HG02840 (cell line): ENCODE results near the gene SNX9.
"Not testable (repeated sequence)": the region's sequence is repeated elsewhere in the genome, so short reads cannot be mapped to it uniquely, and the experiment has no call there.

ENCODE experiments used
- ATAC-seq: cut with Tn5 transposase; IDR thresholded peaks from one replicate; pipeline ENCODE4 v1.9.1; 2021; ENCODE audit warnings: mild to moderate bottlenecking, moderate library complexity, moderate number of reproducible peaks; ENCODE audit not compliant: unreplicated experiment, low FRiP score

Gene SNX9

DNA sequence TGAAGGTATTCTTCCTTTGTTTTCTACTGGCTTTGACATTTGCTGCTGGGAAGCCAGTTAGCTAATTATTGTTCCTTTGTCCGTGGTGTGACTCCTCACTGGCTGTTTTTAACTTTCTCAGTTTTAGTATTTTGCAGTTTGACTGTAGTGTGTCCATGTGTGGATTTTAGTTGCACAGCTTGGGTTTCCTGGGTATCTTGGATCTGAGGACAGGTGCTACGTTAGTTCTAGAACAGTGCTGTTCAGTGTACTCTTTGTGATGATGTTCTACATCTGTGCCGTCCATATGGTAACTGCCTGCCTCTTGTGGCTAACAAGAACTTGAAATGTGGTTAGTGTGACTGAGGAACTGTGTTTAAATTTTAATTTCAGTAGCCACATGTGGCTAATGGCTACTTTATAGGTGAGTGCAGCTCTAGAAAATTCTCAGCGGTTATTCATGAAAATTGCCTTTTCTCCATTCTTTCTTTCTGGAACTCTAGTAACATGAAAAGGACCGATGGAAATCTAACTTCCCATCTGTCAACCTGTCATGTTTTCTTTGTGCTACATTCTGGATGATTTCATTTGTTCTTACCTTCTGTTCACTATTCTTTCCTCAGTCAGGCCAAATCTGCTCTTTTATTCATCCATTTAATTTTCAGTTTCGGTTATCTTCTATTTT lies 7.4 kb downstream of the SNX9 start:
- peak; percentile 88 for ATAC-seq

DNA sequence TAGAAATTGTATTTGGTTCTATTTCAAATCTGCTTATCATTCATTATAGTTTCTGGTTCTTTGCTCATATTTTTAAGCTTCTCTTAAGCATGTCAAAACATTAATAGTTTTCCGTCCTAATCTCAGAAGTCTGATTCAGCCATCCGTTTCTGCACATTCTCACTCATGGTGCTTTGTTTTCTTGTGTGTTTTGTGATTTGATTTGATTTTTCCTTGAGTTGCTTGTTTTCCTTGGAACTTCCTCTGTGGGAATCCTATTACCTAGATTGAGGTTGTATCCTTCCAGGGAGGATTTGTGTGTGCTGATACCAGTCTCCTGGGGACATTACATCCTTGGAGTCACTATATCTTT lies 7.9 kb downstream of the SNX9 start:
- peak; percentile 13 for ATAC-seq

DNA sequence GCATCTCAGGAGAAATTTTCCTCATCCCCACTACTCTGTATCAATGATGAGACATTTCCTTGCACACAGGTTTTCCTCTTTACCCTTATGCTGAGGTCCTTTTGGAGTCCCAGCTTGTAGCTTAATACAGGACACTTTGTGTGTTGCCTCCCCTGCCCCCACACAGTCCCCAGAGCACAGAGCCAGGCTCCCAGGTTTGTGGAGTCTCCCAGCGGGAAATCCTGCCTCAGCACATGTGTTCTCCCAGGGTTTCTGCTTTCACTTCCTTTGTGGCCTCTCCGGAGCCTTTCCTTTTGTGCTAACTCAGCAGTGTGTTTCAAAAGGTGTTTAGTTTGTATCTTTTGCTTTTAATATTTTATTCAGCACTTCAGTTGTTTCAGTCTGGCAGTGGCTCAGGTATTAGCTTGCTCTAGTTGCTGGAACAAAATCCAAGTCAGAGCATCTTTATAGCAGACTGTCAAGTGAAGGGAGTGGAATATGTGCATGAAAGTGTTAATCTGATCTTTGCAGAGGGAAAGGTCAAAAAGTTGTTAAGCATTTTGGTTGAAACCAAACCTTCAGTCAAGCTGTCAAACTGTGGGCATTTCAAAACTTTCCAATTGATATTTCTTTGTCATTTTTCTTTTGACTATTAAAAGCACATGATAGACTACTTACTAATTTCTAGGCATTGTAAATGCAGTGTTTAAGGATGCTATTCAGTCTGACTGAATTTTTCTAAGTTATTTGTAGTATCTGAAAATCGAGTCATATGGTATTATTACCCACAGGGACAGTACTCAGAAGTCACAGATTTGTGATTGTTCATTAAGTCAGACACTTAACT lies 8.6 kb downstream of the SNX9 start:
- ATAC-seq = no peak

DNA sequence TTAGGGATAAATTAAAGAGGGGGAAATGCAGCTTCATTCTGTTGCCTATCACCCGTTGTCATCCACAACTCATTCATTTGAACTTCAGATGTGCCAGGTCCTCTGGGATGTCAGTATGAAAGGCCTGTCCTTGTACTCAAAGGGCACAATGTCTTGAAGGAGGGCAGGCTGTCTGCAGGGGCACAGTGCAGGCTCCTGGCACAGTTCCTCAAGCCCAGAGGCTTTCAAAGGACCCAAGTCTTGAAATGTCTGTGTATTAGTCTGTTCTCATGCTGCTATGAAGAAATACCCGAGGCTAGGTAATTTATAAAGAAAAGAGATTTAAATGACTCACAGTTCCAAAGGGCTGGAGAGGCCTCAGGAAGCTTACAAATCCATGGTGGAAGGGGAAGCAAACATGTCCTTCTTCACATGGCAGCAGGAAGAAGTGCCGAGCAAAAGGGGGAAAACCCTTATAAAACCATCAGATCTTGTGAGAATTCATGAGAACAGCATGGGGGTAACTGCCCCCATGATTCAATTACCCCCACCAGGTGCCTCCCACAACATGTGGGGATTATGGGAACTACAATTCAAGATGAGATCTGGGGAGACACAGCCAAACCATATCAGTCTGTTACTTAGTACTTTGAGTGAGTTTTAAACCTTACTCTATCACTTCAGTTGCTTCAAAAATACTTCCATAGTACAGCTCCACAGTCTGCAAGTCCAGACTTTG lies 9.4 kb downstream of the SNX9 start:
- no peak for ATAC-seq

DNA sequence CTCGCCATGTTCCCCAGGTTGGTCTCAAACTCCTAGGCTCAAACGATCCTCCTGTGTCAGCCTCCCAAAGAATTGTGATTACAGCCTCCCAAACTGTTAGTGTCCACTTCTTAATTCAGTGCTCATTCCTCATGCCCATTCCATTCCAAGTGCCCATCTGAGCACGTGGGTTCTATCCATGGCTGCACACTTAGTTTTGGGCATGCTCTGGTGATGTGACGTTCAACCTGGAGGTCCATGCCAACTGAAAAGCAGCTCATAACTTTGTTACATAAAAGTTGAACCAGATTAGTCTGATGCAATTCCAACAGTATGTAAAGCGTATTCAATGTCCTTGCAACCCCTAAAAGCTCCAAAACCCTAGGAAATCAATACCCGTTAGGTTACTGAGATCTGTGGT lies 11.5 kb downstream of the SNX9 start:
- ATAC-seq = no peak

DNA sequence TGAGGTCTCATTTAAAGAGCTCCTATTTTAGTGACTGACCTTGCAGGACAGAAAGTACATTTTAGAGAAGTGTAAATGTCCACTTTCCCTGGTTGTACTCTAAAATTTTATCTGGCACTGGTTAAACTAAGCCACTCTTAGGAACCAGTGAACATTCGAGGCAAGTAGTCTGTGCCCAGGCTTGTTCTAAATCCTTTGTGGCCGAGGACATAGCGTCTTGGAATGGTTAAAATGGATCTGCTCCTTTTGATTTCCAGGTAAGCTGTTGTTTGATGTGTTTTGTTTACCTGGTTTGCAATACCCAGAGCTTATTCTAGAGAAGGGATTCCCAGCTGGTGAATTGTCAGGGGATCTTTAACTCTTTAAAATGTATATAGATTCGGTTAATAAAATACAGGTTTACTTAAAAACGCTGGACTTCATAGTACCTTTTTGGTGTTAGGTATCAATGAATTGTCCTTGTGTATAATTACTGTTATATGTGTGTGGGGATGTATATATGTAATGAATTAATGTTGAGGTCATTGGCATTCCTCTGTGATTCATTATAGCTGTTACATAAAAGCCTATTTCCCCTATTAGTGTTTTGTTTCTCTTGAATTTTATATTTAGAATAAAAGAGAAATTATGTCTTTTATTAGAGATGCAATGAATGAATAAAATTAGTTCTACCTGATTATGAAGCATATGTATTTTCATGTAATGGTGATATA lies 15.8 kb downstream of the SNX9 start:
- no peak for ATAC-seq

DNA sequence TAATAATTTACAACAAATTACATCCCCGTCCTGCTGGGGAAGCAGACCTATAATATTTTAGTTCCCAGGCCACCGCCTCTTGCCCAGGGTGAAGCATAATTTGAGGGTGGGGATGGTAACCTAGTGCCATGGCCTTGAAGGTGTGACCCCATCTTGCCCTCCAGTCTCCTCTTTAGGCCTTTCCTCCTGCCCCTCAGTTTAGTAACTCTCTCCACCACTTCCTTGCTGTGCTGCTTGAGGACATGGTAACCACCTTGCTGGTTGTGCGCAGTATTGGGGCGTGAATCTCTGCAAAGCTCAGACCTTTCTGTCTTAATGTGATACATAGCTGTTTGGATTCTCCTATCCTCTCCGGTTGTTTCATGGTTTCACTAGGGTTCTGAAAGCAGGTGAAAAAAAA lies 16.6 kb downstream of the SNX9 start:
- ATAC-seq = no peak

DNA sequence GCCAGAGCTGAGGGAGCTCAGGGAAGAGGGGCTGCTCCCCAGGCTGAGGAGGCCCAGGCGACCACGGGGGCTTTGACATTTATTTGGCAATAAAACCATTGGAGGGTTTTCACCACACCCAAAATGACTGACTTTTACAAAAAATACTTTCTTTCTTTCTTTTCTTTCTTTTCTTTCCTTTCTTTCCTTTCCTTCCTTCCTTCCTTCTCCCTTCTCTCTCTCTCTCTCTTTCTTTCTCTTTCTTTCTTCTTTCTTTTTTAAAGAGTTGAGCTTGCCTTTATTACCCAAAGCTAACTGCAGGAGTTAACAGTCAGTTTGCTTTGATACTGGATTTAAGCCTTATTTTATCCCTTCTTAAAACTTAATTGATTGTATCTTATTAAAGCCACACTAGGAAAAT lies 17.2 kb downstream of the SNX9 start:
- ATAC-seq = no peak

DNA sequence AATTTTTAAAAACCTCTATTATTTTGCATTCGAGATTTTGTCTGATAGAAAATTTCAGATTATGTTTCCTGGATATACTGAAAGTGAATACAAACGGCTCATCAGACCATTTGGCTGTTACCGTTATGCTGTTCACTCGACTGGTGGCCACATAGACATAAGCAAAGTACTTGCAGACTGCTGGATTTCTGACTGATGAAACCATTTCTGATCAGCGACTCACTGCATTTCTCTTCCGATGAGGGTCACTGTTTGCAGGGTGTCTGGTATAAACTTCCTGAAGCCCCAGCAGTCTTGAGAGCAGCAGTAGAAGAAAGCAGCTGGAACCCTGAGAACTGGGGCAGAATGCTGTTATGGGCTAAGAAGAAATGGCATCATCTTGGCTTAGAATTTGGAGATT lies 17.7 kb downstream of the SNX9 start:
- ATAC-seq = no peak

DNA sequence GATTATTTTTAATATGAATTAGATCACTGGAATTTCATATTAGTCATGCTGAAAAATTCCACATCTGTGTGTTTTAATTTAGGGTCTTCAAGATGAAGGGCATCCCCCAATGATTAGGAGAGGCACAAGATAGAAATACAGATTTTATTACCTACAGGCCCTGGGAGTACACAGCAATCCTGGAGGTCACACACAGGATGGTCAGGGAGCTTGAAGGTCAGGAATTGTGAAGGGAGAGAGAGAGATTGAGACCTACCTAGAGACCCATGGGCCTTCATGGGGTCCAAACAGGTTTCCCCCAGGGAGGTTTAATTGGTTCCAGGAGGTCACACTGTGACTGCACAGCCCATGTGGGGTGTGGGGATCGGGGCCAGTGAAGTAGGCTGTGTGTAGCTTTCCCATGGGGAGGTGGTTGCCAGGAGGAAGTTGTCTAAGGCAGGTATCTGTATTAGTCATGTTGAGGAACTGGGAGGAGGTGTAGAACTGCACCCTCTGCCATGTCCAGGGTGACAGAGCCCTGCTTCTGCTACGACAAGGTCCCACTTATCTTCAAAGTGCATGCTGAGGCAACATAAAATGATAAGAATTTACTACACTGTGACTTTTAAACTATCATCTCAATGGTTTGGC lies 18.3 kb downstream of the SNX9 start:
- ATAC-seq = peak; percentile 88

DNA sequence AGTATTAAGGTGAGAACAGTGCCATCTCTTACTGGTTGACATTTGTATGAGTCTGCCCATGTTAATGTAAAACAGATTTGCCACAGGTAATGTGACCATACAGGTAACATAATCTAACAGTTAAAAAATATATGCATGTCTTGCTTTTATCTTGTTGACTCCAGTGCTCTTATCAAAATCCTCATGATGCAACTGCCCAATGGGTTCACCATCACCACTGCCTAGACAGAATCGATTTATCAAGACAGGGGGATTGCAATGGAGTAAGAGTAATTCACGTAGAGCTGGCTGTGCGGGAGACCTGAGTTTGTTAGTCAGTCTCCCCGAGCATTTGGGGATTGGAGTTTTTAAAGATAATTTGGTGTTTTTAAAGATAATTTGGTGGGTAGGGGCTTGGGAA lies 19.2 kb downstream of the SNX9 start:
- no peak for ATAC-seq

DNA sequence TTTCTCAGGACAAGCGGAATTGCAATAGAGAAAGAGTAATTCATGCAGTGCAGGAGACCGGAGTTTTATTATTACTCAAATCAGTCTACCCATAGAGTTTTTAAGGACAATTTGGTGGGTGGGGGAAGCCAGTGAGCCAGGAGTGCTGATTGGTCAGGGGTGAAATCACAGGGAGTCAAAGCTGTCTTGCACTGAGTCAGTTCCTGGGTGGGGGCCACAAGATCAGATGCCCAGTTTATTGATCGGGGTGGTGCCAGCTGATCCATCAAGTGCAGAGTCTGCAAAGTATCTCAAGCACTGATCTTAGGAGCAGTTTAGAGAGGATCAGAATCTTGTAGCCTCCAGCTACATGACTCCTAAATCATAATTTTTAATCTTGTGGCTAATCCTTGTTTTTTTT lies 21.1 kb downstream of the SNX9 start:
- ATAC-seq = not testable (repeated sequence)

DNA sequence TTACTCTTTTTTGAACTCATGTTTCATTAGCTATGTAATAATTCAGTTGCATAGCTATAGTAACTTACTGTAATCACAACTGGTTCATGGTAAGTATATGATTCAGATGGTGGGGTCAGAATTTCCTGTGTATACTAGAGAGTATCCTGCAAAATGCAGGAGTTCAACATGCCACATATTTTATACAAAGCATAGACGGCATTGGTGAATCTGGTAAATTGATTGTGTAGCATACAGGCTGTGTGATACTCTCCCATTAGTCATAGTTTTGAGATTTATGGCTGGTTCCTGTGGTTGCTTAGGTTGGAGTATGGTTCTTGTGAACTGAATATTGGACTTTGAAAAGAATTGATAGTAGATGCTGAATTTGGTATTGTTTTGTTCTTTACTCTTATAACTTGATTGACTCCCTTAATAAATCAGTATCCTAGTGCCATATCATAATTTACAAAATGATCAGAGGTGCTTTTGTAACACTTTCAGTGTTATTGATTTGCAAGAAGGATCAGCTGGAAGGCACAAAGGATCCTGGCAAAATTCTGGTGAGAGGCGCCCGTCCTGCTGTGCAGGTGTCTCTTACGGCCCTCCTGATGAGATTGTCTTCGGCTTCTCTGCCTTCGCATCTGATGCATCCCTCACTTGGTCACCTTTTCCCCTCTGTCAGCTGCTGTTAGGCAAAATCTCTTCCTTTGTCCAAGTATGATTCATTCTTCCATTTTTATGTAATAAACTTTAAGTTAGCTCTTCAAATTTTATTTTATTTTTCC lies 22.6 kb downstream of the SNX9 start:
- ATAC-seq = no peak

DNA sequence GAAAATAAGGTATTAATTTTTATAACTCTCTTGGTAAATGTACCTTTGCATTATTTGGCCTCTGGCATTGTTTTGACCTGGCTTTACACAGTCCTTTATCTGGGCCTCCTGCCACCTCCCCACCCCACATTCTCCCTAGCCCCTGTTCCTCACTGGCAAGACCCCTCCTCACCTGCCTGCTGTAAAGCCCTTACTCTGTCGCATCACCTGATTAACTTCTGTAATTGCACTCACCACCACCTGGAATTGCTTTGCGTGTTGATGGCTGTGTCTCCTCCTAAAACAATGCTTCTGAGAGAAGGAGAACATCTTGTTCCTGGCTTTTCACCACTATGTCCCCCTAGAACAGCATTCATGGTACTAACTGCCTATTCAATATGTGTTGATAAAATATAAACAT lies 24.8 kb downstream of the SNX9 start:
- no peak for ATAC-seq

DNA sequence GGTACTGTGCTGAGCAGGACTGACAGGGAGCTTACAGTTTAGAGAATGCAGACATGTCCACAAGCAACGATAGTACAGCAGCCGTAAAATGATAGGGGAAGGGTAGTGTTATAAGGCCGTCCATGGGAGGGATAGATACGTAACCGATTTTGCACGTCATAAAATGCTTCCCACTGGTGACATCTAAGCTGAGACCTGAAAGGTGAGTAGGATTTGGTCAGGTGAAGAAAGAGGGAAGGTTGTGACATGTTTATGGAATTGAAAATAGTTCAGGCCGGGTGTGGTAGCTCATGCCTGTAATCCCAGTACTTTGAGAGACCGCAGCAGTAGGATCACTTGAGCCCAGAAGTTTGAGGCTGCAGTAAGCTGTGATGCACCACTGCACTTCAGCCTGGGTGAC lies 25.6 kb downstream of the SNX9 start:
- no peak for ATAC-seq

DNA sequence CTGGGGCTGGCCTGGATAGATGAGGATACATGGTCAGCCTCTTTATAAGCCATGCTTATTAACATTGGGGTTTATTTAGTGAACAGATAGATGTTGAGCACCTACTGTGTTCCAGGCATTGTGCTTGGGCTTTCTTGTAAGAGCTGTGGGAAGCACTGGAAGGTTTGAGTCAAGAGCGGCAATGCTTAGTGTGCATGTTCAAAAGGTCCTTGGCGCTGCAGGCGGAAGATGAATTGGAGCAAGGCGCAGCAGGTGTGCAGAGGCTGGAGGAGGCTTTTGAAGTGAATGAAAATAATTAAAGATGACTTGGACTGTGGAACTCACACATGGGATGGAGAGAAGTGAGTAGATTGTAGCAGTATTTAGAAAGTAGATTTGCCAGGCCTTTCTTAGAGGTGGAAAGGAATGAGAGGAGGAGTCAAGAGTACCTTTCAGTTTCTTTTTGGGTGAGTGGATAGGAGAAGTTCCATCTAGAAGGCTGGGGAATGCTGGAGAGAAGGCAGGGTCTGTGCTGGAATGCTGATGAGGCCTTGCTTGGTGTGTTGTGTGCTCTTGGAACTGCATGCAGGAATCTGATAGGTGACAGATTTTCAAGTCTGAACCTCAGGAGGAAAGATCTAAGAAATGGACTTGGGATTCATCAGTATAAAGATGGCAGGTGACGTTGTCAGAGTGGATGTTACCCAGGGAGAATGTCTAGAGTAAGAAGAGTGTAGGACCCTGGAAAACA lies 26.4 kb downstream of the SNX9 start:
- no peak for ATAC-seq

DNA sequence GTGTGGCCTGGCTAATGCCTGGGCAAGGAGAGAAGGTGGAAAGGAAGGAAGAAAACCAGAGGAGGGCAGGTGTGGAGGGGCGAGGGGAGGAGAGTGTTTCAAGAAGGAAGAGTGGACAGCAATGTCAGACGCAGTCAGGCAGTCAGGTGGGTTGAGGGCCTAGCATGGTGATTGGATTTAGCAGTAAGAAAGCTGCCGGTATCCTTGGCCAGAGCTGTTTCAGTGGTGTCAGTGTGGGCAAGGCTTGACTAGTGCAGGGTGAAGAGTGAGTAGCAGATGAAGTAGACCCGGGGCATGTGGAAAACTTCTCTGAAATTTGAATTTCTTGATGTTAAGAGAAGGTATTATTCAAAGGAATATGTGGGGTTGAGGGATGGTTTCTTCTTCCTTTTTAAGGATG lies 27.0 kb downstream of the SNX9 start:
- no peak for ATAC-seq

DNA sequence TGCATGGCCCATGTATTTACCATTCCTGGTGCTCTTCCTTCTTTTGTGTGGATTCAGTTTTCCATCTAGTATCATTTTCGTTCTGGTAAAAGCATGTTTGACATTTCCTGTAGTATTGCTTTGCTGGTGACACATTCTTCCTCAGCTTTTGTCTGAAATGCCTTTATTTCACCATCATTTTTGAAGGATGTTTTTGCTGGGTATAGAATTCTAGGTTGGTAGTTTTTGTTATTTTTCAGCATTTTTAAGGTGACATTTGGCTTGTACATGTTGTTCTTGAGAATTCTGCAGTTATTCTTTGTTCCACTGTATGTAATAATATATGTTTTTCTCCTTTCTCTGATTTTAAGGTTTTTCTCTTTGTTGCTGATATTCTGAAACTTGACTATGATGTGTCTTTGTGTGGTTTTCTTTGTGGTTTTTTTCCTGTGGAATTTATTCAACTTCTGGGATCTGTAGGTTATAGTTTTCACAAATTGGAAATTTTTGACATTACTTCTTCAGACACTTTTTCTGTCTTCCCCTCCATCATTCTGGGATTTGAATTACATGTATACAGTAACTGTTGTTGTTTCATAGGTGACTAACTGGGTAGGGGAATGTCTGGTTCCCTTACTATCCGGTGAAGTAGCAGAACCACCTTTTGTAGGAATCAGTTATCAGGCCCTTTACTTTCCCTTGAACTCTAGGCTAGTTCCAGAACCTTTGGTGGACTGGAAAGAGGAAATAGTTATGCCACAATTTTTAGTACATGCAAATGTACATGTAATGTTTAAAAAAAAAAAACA lies 30.2 kb downstream of the SNX9 start:
- no peak for ATAC-seq
